K562 (cell line): ENCODE results near the gene ATP12A.

Source experiments
- ARID1B ChIP-seq: fragments of 450-650 bp; IDR thresholded peaks from 2 replicates; pipeline ENCODE4 v1.6.1; 2016; ENCODE audit warnings: antibody characterized with exemption, mild to moderate bottlenecking, inconsistent platforms
- JUN ChIP-seq, 2 experiments: sonication (generic) in 1 of 2; formaldehyde crosslinking in 1 of 2; IDR thresholded peaks; 2 replicates each; pipeline versions ENCODE4 v1.6.1 to v1.8.0; 2012 to 2022; ENCODE audit warnings: borderline replicate concordance in 2 of 2, mild to moderate bottlenecking in 2 of 2, improper control_type of control experiment in 1 of 2, low read depth in 1 of 2, low read length in 1 of 2, missing genetic modification reagents in 1 of 2
- POLR2A ChIP-seq: fragments of 450-650 bp; conservative IDR thresholded peaks from 2 replicates; pipeline ENCODE4 v1.6.1; 2016
- POLR2AphosphoS5 ChIP-seq: IDR thresholded peaks from 2 replicates; pipeline ENCODE4 v1.6.1; 2011; ENCODE audit warnings: mild to moderate bottlenecking, low read depth, low read length, moderate library complexity; ENCODE audit not compliant: control insufficient read depth, insufficient read depth
- POLR2H ChIP-seq: IDR thresholded peaks from 2 replicates; pipeline ENCODE4 v1.6.1; 2016; ENCODE audit warnings: missing genetic modification characterization, low read depth, mild to moderate bottlenecking, control low read depth, missing compliant biosample characterization, moderate library complexity
- PYGO2 ChIP-seq: fragments of 450-650 bp; IDR thresholded peaks from 2 replicates; pipeline ENCODE4 v1.6.1; 2016; ENCODE audit warnings: mild to moderate bottlenecking, missing genetic modification characterization, moderate library complexity, missing compliant biosample characterization
- YY1 ChIP-seq, 3 experiments: IDR thresholded peaks; 2 replicates each; pipeline ENCODE4 v1.6.1; 2011; ENCODE audit warnings: low read length in 2 of 3, mild to moderate bottlenecking in 2 of 3, moderate library complexity in 2 of 3, borderline replicate concordance in 1 of 3, control low read depth in 1 of 3, low read depth in 1 of 3; ENCODE audit not compliant: insufficient read depth in 3 of 3, insufficient replicate concordance in 2 of 3, control insufficient read depth in 1 of 3, insufficient read length in 1 of 3; ENCODE audit errors: extremely low read depth in 1 of 3
- ZNF121 ChIP-seq: sonication (generic); formaldehyde crosslinking; conservative IDR thresholded peaks from 2 replicates; pipeline ENCODE4 v1.8.0; 2022; ENCODE audit warnings: missing genetic modification reagents
- TF ChIP-seq, protein P1 (sequence below), 3 experiments: IDR thresholded peaks in 2 of 3; conservative IDR thresholded peaks in 1 of 3; 2 replicates each; pipeline ENCODE4 v1.5.1; 2011 to 2012; ENCODE audit warnings: low read length in 3 of 3, mild to moderate bottlenecking in 3 of 3, control low read depth in 2 of 3, improper control_type of control experiment in 1 of 3, inconsistent platforms in 1 of 3, low read depth in 1 of 3, mixed read lengths in 1 of 3, moderate library complexity in 1 of 3; ENCODE audit not compliant: insufficient read depth in 2 of 3
- TF ChIP-seq, protein P2 (sequence below): fragments of 150-350 bp; conservative IDR thresholded peaks from 2 replicates; pipeline ENCODE4 v1.6.1; 2014; ENCODE audit warnings: low read length
- TF ChIP-seq, protein P3 (sequence below): sonication (generic); formaldehyde crosslinking; IDR thresholded peaks from 2 replicates; pipeline ENCODE4 v1.9.0; 2022; ENCODE audit warnings: mild to moderate bottlenecking, missing genetic modification reagents

DNA sequence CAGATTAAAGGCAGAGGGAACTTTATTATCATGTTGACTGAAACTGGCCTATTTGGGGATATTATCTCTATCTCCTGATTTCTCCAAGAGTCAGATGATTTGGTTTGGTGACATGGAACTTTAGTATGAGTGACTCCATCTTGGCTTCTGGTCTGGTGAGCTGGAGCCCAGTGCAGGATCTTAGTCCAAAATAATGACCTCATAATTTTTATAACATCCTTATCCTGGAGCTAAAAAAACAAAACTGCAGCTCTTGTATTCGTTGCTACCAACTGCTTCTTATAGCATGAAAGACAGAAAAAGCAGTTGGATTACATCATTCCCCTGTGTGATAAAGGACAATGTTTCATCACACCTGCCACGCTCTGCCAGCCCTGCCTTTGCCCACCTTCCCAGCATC, 44.5 kb downstream of the ATP12A start:
- no peak for TF ChIP-seq POLR2A
- TF ChIP-seq, protein P1, sequence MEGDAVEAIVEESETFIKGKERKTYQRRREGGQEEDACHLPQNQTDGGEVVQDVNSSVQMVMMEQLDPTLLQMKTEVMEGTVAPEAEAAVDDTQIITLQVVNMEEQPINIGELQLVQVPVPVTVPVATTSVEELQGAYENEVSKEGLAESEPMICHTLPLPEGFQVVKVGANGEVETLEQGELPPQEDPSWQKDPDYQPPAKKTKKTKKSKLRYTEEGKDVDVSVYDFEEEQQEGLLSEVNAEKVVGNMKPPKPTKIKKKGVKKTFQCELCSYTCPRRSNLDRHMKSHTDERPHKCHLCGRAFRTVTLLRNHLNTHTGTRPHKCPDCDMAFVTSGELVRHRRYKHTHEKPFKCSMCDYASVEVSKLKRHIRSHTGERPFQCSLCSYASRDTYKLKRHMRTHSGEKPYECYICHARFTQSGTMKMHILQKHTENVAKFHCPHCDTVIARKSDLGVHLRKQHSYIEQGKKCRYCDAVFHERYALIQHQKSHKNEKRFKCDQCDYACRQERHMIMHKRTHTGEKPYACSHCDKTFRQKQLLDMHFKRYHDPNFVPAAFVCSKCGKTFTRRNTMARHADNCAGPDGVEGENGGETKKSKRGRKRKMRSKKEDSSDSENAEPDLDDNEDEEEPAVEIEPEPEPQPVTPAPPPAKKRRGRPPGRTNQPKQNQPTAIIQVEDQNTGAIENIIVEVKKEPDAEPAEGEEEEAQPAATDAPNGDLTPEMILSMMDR (IDR thresholded peaks at IDR 0.05 in 2 of 3, conservative IDR thresholded peaks at IDR 0.05 in 1 of 3; ENCODE audit: insufficient read depth in 2 of 3, low read depth in 1 of 3, low read length in 3 of 3): no peak
- TF ChIP-seq POLR2AphosphoS5: no peak
- TF ChIP-seq JUN (IDR thresholded peaks at IDR 0.05; ENCODE audit: borderline replicate concordance, low read depth, low read length): no peak
- TF ChIP-seq JUN (CRISPR knock-in tag; IDR thresholded peaks at IDR 0.05; ENCODE audit: borderline replicate concordance): no peak
- no peak for TF ChIP-seq PYGO2 (tag)
- TF ChIP-seq POLR2H (tag): no peak
- TF ChIP-seq, protein P2, sequence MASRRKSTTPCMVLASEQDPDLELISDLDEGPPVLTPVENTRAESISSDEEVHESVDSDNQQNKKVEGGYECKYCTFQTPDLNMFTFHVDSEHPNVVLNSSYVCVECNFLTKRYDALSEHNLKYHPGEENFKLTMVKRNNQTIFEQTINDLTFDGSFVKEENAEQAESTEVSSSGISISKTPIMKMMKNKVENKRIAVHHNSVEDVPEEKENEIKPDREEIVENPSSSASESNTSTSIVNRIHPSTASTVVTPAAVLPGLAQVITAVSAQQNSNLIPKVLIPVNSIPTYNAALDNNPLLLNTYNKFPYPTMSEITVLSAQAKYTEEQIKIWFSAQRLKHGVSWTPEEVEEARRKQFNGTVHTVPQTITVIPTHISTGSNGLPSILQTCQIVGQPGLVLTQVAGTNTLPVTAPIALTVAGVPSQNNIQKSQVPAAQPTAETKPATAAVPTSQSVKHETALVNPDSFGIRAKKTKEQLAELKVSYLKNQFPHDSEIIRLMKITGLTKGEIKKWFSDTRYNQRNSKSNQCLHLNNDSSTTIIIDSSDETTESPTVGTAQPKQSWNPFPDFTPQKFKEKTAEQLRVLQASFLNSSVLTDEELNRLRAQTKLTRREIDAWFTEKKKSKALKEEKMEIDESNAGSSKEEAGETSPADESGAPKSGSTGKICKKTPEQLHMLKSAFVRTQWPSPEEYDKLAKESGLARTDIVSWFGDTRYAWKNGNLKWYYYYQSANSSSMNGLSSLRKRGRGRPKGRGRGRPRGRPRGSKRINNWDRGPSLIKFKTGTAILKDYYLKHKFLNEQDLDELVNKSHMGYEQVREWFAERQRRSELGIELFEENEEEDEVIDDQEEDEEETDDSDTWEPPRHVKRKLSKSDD: no peak
- TF ChIP-seq YY1 (IDR thresholded peaks at IDR 0.05; ENCODE audit: borderline replicate concordance in 1 of 3, control insufficient read depth in 1 of 3, extremely low read depth in 1 of 3, insufficient read depth in 3 of 3, insufficient read length in 1 of 3, insufficient replicate concordance in 2 of 3, low read depth in 1 of 3, low read length in 2 of 3): no peak
- TF ChIP-seq, protein P3, sequence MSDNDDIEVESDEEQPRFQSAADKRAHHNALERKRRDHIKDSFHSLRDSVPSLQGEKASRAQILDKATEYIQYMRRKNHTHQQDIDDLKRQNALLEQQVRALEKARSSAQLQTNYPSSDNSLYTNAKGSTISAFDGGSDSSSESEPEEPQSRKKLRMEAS: no peak
- TF ChIP-seq ZNF121: no peak
- TF ChIP-seq ARID1B: no peak
